Measurements from ENCODE around the gene ZCCHC24. TPM values are rescaled to one million over a fixed set of nuclear protein-coding genes. Genes with fewer than 3 reads are reported as not detected.
"Not testable (repeated sequence)": the region's sequence is repeated elsewhere in the genome, so short reads cannot be mapped to it uniquely, and the experiment has no call there.

The ZCCHC24 gene
- polyA plus RNA-seq, 1 of the 3 experiments (the other 2 are of a cell fraction), result 15.8 TPM

- H2AFZ ChIP-seq (ENCODE audit: low read depth), result no peak overlapping the region
- H3K9ac ChIP-seq, result no peak overlapping the region
- no peak for DNase-seq
- H4K20me1 ChIP-seq (ENCODE audit: insufficient read depth), result no peaks in the 10 kb centered on the region
- H3K79me2 ChIP-seq (ENCODE audit: insufficient read depth), result no peaks in the 10 kb centered on the region
- H3K4me2 ChIP-seq, result no peak overlapping the region
- H3K27me3 ChIP-seq (ENCODE audit: insufficient read depth), result no peaks in the 10 kb centered on the region
- no peaks in the 10 kb centered on the region for H3K9me2 ChIP-seq
- H3K4me3 ChIP-seq (ENCODE audit: low read depth in 2 of 2, low read length in 1 of 2), result no peak overlapping the region
- TF ChIP-seq REST (IDR thresholded peaks at IDR 0.05; ENCODE audit: low read depth, low read length) (no peak), USF2 (IDR thresholded peaks at IDR 0.05; ENCODE audit: borderline replicate concordance, low read depth, low read length) (no peak), MXI1 (IDR thresholded peaks at IDR 0.05; ENCODE audit: low read depth, low read length) (no peak), RAD21 (IDR thresholded peaks at IDR 0.05; ENCODE audit: low read length) (no peak), RCOR1 (IDR thresholded peaks at IDR 0.05; ENCODE audit: low read length) (no peak), FOXM1 (IDR thresholded peaks at IDR 0.05; ENCODE audit: low read depth) (no peak), GATA2 (CRISPR knock-in tag; IDR thresholded peaks at IDR 0.05) (no peak), GABPA (IDR thresholded peaks at IDR 0.05; ENCODE audit: low read depth) (no peak), ELF1 (IDR thresholded peaks at IDR 0.05) (no peak), NRF1 (IDR thresholded peaks at IDR 0.05; ENCODE audit: low read depth, low read length) (no peak), TEAD4 (IDR thresholded peaks at IDR 0.05; ENCODE audit: borderline replicate concordance, insufficient read depth) (no peak), SMC3 (IDR thresholded peaks at IDR 0.05; ENCODE audit: low read depth, low read length) (no peak), TAF1 (IDR thresholded peaks at IDR 0.05; ENCODE audit: borderline replicate concordance, low read depth, low read length) (no peak), CTCF (IDR thresholded peaks at IDR 0.05) (no peak), EP300 (IDR thresholded peaks at IDR 0.05; ENCODE audit: borderline replicate concordance in 1 of 2, low read depth in 1 of 2, low read length in 1 of 2) (no peak)
- H3K36me3 ChIP-seq (replicated peaks in 1 of 2; ENCODE audit: control insufficient read depth in 1 of 2, insufficient read depth in 2 of 2, low read length in 1 of 2), result no peaks in the 10 kb centered on the region
- CTCF ChIA-PET, result no interaction called here
- H3K4me1 ChIP-seq (ENCODE audit: control insufficient read depth in 1 of 2, insufficient read depth in 2 of 2, low read depth in 1 of 2, low read length in 1 of 2), result peaks cover 0 to 30% of the 10 kb centered on the region in 2 experiments; a peak in 1 of 4 replicates
- H3K27ac ChIP-seq (ENCODE audit: low read depth in 2 of 2, low read length in 1 of 2), result no peak overlapping the region
- H3F3A ChIP-seq (replicated peaks; ENCODE audit: insufficient read depth), result no peaks in the 10 kb centered on the region
- 95% methylated on average over 3 of the region's 3 CpGs for WGBS (ENCODE audit: low lambda C conversion rate)
- H3K9me3 ChIP-seq, result no peaks in the 10 kb centered on the region
- POLR2A ChIA-PET, result no interaction called here
Observed at GRCh38 chr10:79339266-79339665, 106.2 kb downstream of the ZCCHC24 start.

- H3K27me3 ChIP-seq (ENCODE audit: insufficient read depth); H3K9ac ChIP-seq; H3F3A ChIP-seq (replicated peaks; ENCODE audit: insufficient read depth); H3K9me3 ChIP-seq; H3K79me2 ChIP-seq (ENCODE audit: insufficient read depth); H2AFZ ChIP-seq (ENCODE audit: low read depth); H3K36me3 ChIP-seq (replicated peaks in 1 of 2; ENCODE audit: control insufficient read depth in 1 of 2, insufficient read depth in 2 of 2, low read length in 1 of 2); CTCF ChIA-PET; H4K20me1 ChIP-seq (ENCODE audit: insufficient read depth); DNase-seq; H3K27ac ChIP-seq (ENCODE audit: low read depth in 2 of 2, low read length in 1 of 2); H3K4me3 ChIP-seq (ENCODE audit: low read depth in 2 of 2, low read length in 1 of 2); H3K9me2 ChIP-seq; H3K4me2 ChIP-seq; POLR2A ChIA-PET: not testable (repeated sequence)
- WGBS (ENCODE audit: low lambda C conversion rate), result 93% methylated on average over 6 of the region's 11 CpGs
- peaks cover 0 to 22% of the 10 kb centered on the region in 2 experiments; a peak in 1 of 4 replicates for H3K4me1 ChIP-seq (ENCODE audit: control insufficient read depth in 1 of 2, insufficient read depth in 2 of 2, low read depth in 1 of 2, low read length in 1 of 2)
Observed at GRCh38 chr10:79337783-79338469, 107.5 kb downstream of the ZCCHC24 start.

Measured in SK-N-SH (cell line).